Kidney epithelial cell (primary cell): ENCODE results near the gene CDX2. TPM values are rescaled to one million over a fixed set of nuclear protein-coding genes. Genes with fewer than 3 reads are reported as not detected.

ENCODE experiments used
- DNase-seq: peaks from one replicate; pipeline ENCODE4 v3.0.0-alpha.2; 2010; ENCODE audit warnings: low read depth
- H3K27me3 ChIP-seq: 2 replicates; pipeline ENCODE4 v1.6.0; 2011; ENCODE audit warnings: low read length; ENCODE audit not compliant: control insufficient read depth, insufficient read depth
- H3K36me3 ChIP-seq: 2 replicates; pipeline ENCODE4 v1.5.1; 2011; ENCODE audit warnings: low read length; ENCODE audit not compliant: control insufficient read depth, insufficient read depth
- H3K4me3 ChIP-seq: 2 replicates; pipeline ENCODE4 v1.5.1; 2011; ENCODE audit warnings: low read depth, mild to moderate bottlenecking, control low read depth, low read length
- CTCF ChIP-seq: IDR thresholded peaks from 2 replicates; pipeline ENCODE4 v1.5.1; 2011; ENCODE audit warnings: mild to moderate bottlenecking, moderate library complexity, low read length, control low read depth, inconsistent platforms; ENCODE audit not compliant: insufficient read depth, poor library complexity, severe bottlenecking
- total RNA-seq: library from RNA; depleted of rRNA; stranded (reverse); fragments of >200 nt; gene quantifications from 2 replicates; pipeline ENCODE4 v1.2.3, GENCODE V29; 2015

The CDX2 gene
- total RNA-seq, 1 donor from 2014 or later = not detected

- peak; percentile 30 for TF ChIP-seq CTCF
- H3K27me3 ChIP-seq = peaks cover 31% of the 10 kb centered on the region
- H3K4me3 ChIP-seq = peak overlapping the region; percentile 32
- no peak for DNase-seq
- no peaks in the 10 kb centered on the region for H3K36me3 ChIP-seq
Measured at GRCh38 chr13:27953676-27954405, 15.3 kb downstream of the CDX2 start.

GRCh38 chr13:27952876-27953675 is 16.0 kb downstream of the CDX2 start:
- DNase-seq = no peak
- Histone ChIP-seq H3K36me3 (no peaks in the 10 kb centered on the region), H3K4me3 (no peak overlapping the region), H3K27me3 (peaks cover 30% of the 10 kb centered on the region)
- no peak for TF ChIP-seq CTCF

- no peaks in the 10 kb centered on the region for H3K27me3 ChIP-seq
- DNase-seq = no peak
- TF ChIP-seq CTCF = no peak
- H3K36me3 ChIP-seq = no peaks in the 10 kb centered on the region
- no peak overlapping the region for H3K4me3 ChIP-seq
Measured at GRCh38 chr13:27942972-27943371, 26.1 kb downstream of the CDX2 start.

- Histone ChIP-seq H3K4me3 (no peak overlapping the region), H3K36me3 (no peaks in the 10 kb centered on the region), H3K27me3 (peaks cover 21% of the 10 kb centered on the region)
- TF ChIP-seq CTCF = no peak
- DNase-seq = no peak
Measured at GRCh38 chr13:27933580-27934328, 35.4 kb downstream of the CDX2 start.

GRCh38 chr13:27933118-27933517 is 36.0 kb downstream of the CDX2 start:
- Histone ChIP-seq H3K36me3 (no peaks in the 10 kb centered on the region), H3K4me3 (no peak overlapping the region), H3K27me3 (peaks cover 28% of the 10 kb centered on the region)
- TF ChIP-seq CTCF = no peak
- no peak for DNase-seq
